IMR-90 (cell line): ENCODE data around the gene HTR5A. TPM values are rescaled to one million over a fixed set of nuclear protein-coding genes. Genes with fewer than 3 reads are reported as not detected.

Experiments used
- ATAC-seq: fragments of 200-7000 bp; cut with Tn5 transposase; 2 replicates; pipeline ENCODE4 v1.9.1; 2020; ENCODE audit warnings: low read depth, mild to moderate bottlenecking, moderate library complexity
- BruUV-seq: library from RNA; stranded (reverse); fragments of 400-500 nt; replicated peaks from 2 replicates; lab custom pipeline; 2021; lab: Mats Ljungman, UMichigan
- CTCF ChIA-PET: fragments of 300-600 bp; formaldehyde crosslinking; extraction: SDS; loops from one replicate; lab custom pipeline; 2021; ENCODE audit warnings: antibody characterized with exemption; lab: Yijun Ruan, JAX
- POLR2A ChIA-PET: fragments of 300-600 bp; sonication (Branson Sonifier 250); formaldehyde crosslinking; loops from one replicate; lab custom pipeline; 2022; ENCODE audit warnings: antibody characterized with exemption; ENCODE audit not compliant: unreplicated experiment; lab: Charles Lee
- DNase-seq: peaks from one replicate; pipeline ENCODE4 v3.0.0; 2013
- H2AFZ ChIP-seq: replicated peaks from 2 replicates; pipeline ENCODE3; 2013; ENCODE audit warnings: low read length, mild to moderate bottlenecking; ENCODE audit not compliant: poor library complexity
- H2AK5ac ChIP-seq: 2 replicates; pipeline ENCODE4 v1.6.1; 2013; ENCODE audit warnings: low read depth, low read length, inconsistent platforms
- H2AK9ac ChIP-seq: replicated peaks from 2 replicates; pipeline ENCODE3; 2013; ENCODE audit warnings: mild to moderate bottlenecking, low read depth, low read length, moderate library complexity; ENCODE audit not compliant: poor library complexity
- H2BK120ac ChIP-seq: 2 replicates; pipeline ENCODE4 v1.6.1; 2013; ENCODE audit warnings: low read depth, low read length, inconsistent platforms
- H2BK15ac ChIP-seq: 3 replicates; pipeline ENCODE4 v1.6.1; 2013; ENCODE audit warnings: low read depth, low read length, inconsistent platforms
- H2BK20ac ChIP-seq: 2 replicates; pipeline ENCODE4 v1.6.1; 2013; ENCODE audit warnings: low read depth, mild to moderate bottlenecking, inconsistent platforms, low read length, moderate library complexity
- H2BK5ac ChIP-seq: 2 replicates; pipeline ENCODE4 v1.6.1; 2013; ENCODE audit warnings: mild to moderate bottlenecking, low read depth, low read length, inconsistent platforms; ENCODE audit not compliant: poor library complexity, severe bottlenecking
- H3K14ac ChIP-seq: replicated peaks from 2 replicates; pipeline ENCODE4 v1.6.1; 2013; ENCODE audit warnings: low read depth, low read length, inconsistent platforms
- H3K18ac ChIP-seq: 2 replicates; pipeline ENCODE4 v1.6.1; 2013; ENCODE audit warnings: low read depth, low read length, control low read depth
- H3K23ac ChIP-seq: 2 replicates; pipeline ENCODE4 v1.6.1; 2013; ENCODE audit warnings: low read depth, low read length, inconsistent platforms
- H3K27ac ChIP-seq: 2 replicates; pipeline ENCODE4 v1.5.1; 2013; ENCODE audit warnings: mild to moderate bottlenecking, control low read depth, low read length; ENCODE audit not compliant: insufficient read depth
- H3K27me3 ChIP-seq: 2 replicates; pipeline ENCODE4 v1.6.1; 2013; ENCODE audit warnings: low read length; ENCODE audit not compliant: control insufficient read depth, insufficient read depth
- H3K36me3 ChIP-seq: 2 replicates; pipeline ENCODE4 v1.6.1; 2013; ENCODE audit warnings: low read length, mixed read lengths; ENCODE audit not compliant: control insufficient read depth, insufficient read depth
- H3K4ac ChIP-seq: 2 replicates; pipeline ENCODE4 v1.6.1; 2013; ENCODE audit warnings: low read depth, low read length, inconsistent platforms
- H3K4me1 ChIP-seq: 2 replicates; pipeline ENCODE4 v1.6.1; 2013; ENCODE audit warnings: low read length, mixed read lengths; ENCODE audit not compliant: control insufficient read depth, insufficient read depth
- H3K4me2 ChIP-seq: 2 replicates; pipeline ENCODE4 v1.6.1; 2013; ENCODE audit warnings: low read depth, mild to moderate bottlenecking, control low read depth, low read length, moderate library complexity
- H3K4me3 ChIP-seq: 2 replicates; pipeline ENCODE4 v1.5.1; 2013; ENCODE audit warnings: low read depth, mild to moderate bottlenecking, control low read depth, low read length, moderate library complexity; ENCODE audit not compliant: insufficient read depth
- H3K56ac ChIP-seq: 2 replicates; pipeline ENCODE4 v1.6.1; 2013; ENCODE audit warnings: low read length, inconsistent platforms; ENCODE audit not compliant: insufficient read depth; ENCODE audit errors: extremely low read depth
- H3K79me1 ChIP-seq, 2 experiments: 2 replicates each; pipeline ENCODE4 v1.6.1; 2013; ENCODE audit warnings: low read length in 2 of 2, inconsistent platforms in 1 of 2, low read depth in 1 of 2
- H3K9ac ChIP-seq: 2 replicates; pipeline ENCODE4 v1.6.1; 2013; ENCODE audit warnings: low read depth, low read length, control low read depth
- H3K9me1 ChIP-seq: 2 replicates; pipeline ENCODE4 v1.6.1; 2013; ENCODE audit warnings: low read length, inconsistent platforms; ENCODE audit not compliant: insufficient read depth
- H3K9me3 ChIP-seq: 2 replicates; pipeline ENCODE4 v1.6.1; 2013; ENCODE audit warnings: low read length; ENCODE audit not compliant: control insufficient read depth, insufficient read depth
- H4K20me1 ChIP-seq: 2 replicates; pipeline ENCODE4 v1.6.1; 2013; ENCODE audit warnings: low read length, inconsistent platforms; ENCODE audit not compliant: insufficient read depth
- H4K5ac ChIP-seq: 2 replicates; pipeline ENCODE4 v1.6.1; 2013; ENCODE audit warnings: mild to moderate bottlenecking, low read depth, low read length, control low read depth
- H4K8ac ChIP-seq, 2 experiments: 2 replicates each; pipeline ENCODE4 v1.6.1; 2013; ENCODE audit warnings: low read depth in 2 of 2, low read length in 2 of 2, control low read depth in 1 of 2, inconsistent platforms in 1 of 2
- H4K91ac ChIP-seq: 2 replicates; pipeline ENCODE4 v1.6.1; 2013; ENCODE audit warnings: low read depth, low read length, inconsistent platforms; ENCODE audit not compliant: insufficient read depth
- BHLHE40 ChIP-seq: fragments of 150-350 bp; IDR thresholded peaks from 2 replicates; pipeline ENCODE4 v1.6.1; 2016; ENCODE audit warnings: mild to moderate bottlenecking, low read depth, low read length
- CEBPB ChIP-seq: IDR thresholded peaks from 2 replicates; pipeline ENCODE4 v1.6.1; 2012; ENCODE audit warnings: low read depth, low read length, improper control_type of control experiment
- CHD1 ChIP-seq: IDR thresholded peaks from 2 replicates; pipeline ENCODE4 v1.6.1; 2012; ENCODE audit warnings: low read depth, low read length, improper control_type of control experiment
- CTCF ChIP-seq: conservative IDR thresholded peaks from 2 replicates; pipeline ENCODE4 v1.5.1; 2012; ENCODE audit warnings: mild to moderate bottlenecking, low read depth, low read length, improper control_type of control experiment
- FOS ChIP-seq: fragments of 150-350 bp; IDR thresholded peaks from 2 replicates; pipeline ENCODE4 v1.6.1; 2016; ENCODE audit warnings: low read depth, low read length
- MAFK ChIP-seq: IDR thresholded peaks from 2 replicates; pipeline ENCODE4 v1.6.1; 2012; ENCODE audit warnings: low read depth, low read length, improper control_type of control experiment
- MAZ ChIP-seq: IDR thresholded peaks from 2 replicates; pipeline ENCODE4 v1.6.1; 2012; ENCODE audit warnings: low read depth, mild to moderate bottlenecking, low read length, improper control_type of control experiment, moderate library complexity, borderline replicate concordance
- MXI1 ChIP-seq: IDR thresholded peaks from 2 replicates; pipeline ENCODE4 v1.6.1; 2012; ENCODE audit warnings: low read depth, mild to moderate bottlenecking, low read length, moderate library complexity, borderline replicate concordance
- NFE2L2 ChIP-seq: fragments of 150-350 bp; IDR thresholded peaks from 2 replicates; pipeline ENCODE4 v1.6.1; 2016; ENCODE audit warnings: low read depth, mild to moderate bottlenecking, low read length
- POLR2A ChIP-seq: IDR thresholded peaks from 2 replicates; pipeline ENCODE4 v1.6.1; 2012; ENCODE audit warnings: mild to moderate bottlenecking, low read depth, low read length
- RAD21 ChIP-seq: IDR thresholded peaks from 2 replicates; pipeline ENCODE4 v1.6.1; 2012; ENCODE audit warnings: low read length, improper control_type of control experiment
- RCOR1 ChIP-seq: IDR thresholded peaks from 2 replicates; pipeline ENCODE4 v1.6.1; 2012; ENCODE audit warnings: mild to moderate bottlenecking, low read length, improper control_type of control experiment; ENCODE audit not compliant: insufficient replicate concordance
- RFX5 ChIP-seq: IDR thresholded peaks from 2 replicates; pipeline ENCODE4 v1.8.0; 2012; ENCODE audit warnings: low read depth, mild to moderate bottlenecking, low read length, moderate library complexity
- SMC3 ChIP-seq: fragments of 150-350 bp; IDR thresholded peaks from 2 replicates; pipeline ENCODE4 v1.6.1; 2016; ENCODE audit warnings: low read depth, mild to moderate bottlenecking, antibody characterized with exemption, low read length, moderate library complexity
- WGBS, 2 experiments: methylation state at CpG; one replicate each; pipeline versions ENCODE4 v1.1.5 to v1.1.7; 2013; ENCODE audit warnings: missing lambda C conversion rate in 2 of 2; ENCODE audit not compliant: insufficient read length in 1 of 2; ENCODE audit errors: extremely low coverage in 2 of 2; 5-methylcytosine and 5-hydroxymethylcytosine counted together
- dilution Hi-C: fragments of 300-500 bp; cut with HindIII; formaldehyde crosslinking; loops from one replicate; pipeline ENCODE4 v1.14.3; 2018; ENCODE audit warnings: low sequenced_read_pairs; ENCODE audit not compliant: unreplicated experiment
- in situ Hi-C: fragments of 300-500 bp; cut with MboI; formaldehyde crosslinking; loops from 3 replicates; pipeline ENCODE4 v1.14.3; 2019; ENCODE audit warnings: low sequenced_read_pairs, inconsistent platforms, mixed read lengths
- intact Hi-C: fragments of 100-400 bp; cut with micrococcal nuclease; formaldehyde crosslinking; loops from 2 replicates; pipeline ENCODE4 v1.10.0; 2022
- polyA plus RNA-seq, 3 experiments: library from polyadenylated mRNA; depleted of rRNA; stranded (reverse); fragments of >200 nt; gene quantifications; 2 replicates each; pipeline ENCODE4 v1.2.3, GENCODE V29; 2012; ENCODE audit warnings: low replicate concordance in 1 of 3
- total RNA-seq: library from RNA; depleted of rRNA; stranded (reverse); fragments of >200 nt; gene quantifications from 2 replicates; pipeline ENCODE4 v1.2.3, GENCODE V29; 2012
- TF ChIP-seq, protein P1 (sequence below): fragments of 150-350 bp; IDR thresholded peaks from 2 replicates; pipeline ENCODE4 v1.6.1; 2017; ENCODE audit warnings: mild to moderate bottlenecking, antibody characterized with exemption, low read length, low read depth
- TF ChIP-seq, protein P2 (sequence below): fragments of 150-350 bp; IDR thresholded peaks from 2 replicates; pipeline ENCODE4 v1.6.1; 2016; ENCODE audit warnings: low read depth, mild to moderate bottlenecking, low read length, moderate library complexity, borderline replicate concordance

The HTR5A gene
- total and polyA plus RNA-seq, 2 of the 4 experiments (the other 2 are of a cell fraction) = not detected

GRCh38 chr7:155090684-155091083, 20.6 kb downstream of the HTR5A start:
- no TSS peak for BruUV-seq
- ChIA-PET POLR2A (no interaction called here), CTCF (no interaction called here)
- Histone ChIP-seq H2AK9ac (no peak overlapping the region), H3K9me3 (peaks cover 5% of the 10 kb centered on the region; the same call in 1 of the 2 replicates), H3K27me3 (no peaks in the 10 kb centered on the region), H3K56ac (no peak overlapping the region), H3K36me3 (no peaks in the 10 kb centered on the region), H2BK5ac (no peak overlapping the region), H2BK120ac (no peak overlapping the region), H4K8ac (no peak overlapping the region), H3K9ac (no peak overlapping the region), H2BK15ac (no peak overlapping the region), H3K4ac (no peak overlapping the region), H2BK20ac (no peak overlapping the region), H3K79me1 (no peaks in the 10 kb centered on the region), H3K18ac (no peak overlapping the region), H3K9me1 (no peaks in the 10 kb centered on the region), H4K5ac (no peak overlapping the region), H3K14ac (no peak overlapping the region), H3K23ac (no peak overlapping the region), H2AK5ac (no peak overlapping the region), H3K4me3 (no peak overlapping the region), H3K4me2 (no peak overlapping the region), H4K20me1 (no peaks in the 10 kb centered on the region), H3K4me1 (no peaks in the 10 kb centered on the region), H4K91ac (no peak overlapping the region), H2AFZ (no peak overlapping the region), H3K27ac (no peak overlapping the region)
- intact Hi-C loops = no loop called here
- DNase-seq (no peak), ATAC-seq (no peak)
- in situ Hi-C loops = no loop called here
- WGBS, 2 experiments = no CpG with 5 or more reads among the region's 4 CpGs
- dilution Hi-C loops = no loop called here
- no peak for TF ChIP-seq RCOR1
- TF ChIP-seq SMC3 = no peak
- TF ChIP-seq RFX5 = no peak
- no peak for TF ChIP-seq CEBPB
- TF ChIP-seq CHD1 = no peak
- no peak for TF ChIP-seq POLR2A
- no peak for TF ChIP-seq RAD21
- no peak for TF ChIP-seq FOS
- no peak for TF ChIP-seq BHLHE40
- TF ChIP-seq CTCF = no peak
- TF ChIP-seq NFE2L2 = no peak
- TF ChIP-seq, protein P1, sequence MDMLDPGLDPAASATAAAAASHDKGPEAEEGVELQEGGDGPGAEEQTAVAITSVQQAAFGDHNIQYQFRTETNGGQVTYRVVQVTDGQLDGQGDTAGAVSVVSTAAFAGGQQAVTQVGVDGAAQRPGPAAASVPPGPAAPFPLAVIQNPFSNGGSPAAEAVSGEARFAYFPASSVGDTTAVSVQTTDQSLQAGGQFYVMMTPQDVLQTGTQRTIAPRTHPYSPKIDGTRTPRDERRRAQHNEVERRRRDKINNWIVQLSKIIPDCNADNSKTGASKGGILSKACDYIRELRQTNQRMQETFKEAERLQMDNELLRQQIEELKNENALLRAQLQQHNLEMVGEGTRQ = no peak
- TF ChIP-seq, protein P2, sequence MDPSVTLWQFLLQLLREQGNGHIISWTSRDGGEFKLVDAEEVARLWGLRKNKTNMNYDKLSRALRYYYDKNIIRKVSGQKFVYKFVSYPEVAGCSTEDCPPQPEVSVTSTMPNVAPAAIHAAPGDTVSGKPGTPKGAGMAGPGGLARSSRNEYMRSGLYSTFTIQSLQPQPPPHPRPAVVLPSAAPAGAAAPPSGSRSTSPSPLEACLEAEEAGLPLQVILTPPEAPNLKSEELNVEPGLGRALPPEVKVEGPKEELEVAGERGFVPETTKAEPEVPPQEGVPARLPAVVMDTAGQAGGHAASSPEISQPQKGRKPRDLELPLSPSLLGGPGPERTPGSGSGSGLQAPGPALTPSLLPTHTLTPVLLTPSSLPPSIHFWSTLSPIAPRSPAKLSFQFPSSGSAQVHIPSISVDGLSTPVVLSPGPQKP = no peak
- TF ChIP-seq MAZ = no peak
- TF ChIP-seq MXI1 = no peak
- no peak for TF ChIP-seq MAFK
